Measurements from ENCODE around the gene GABRR3. TPM values are rescaled to one million over a fixed set of nuclear protein-coding genes. Genes with fewer than 3 reads are reported as not detected.

GABRR3 gene
- total RNA-seq, 4 donors from 2014 or later: not detected

DNA sequence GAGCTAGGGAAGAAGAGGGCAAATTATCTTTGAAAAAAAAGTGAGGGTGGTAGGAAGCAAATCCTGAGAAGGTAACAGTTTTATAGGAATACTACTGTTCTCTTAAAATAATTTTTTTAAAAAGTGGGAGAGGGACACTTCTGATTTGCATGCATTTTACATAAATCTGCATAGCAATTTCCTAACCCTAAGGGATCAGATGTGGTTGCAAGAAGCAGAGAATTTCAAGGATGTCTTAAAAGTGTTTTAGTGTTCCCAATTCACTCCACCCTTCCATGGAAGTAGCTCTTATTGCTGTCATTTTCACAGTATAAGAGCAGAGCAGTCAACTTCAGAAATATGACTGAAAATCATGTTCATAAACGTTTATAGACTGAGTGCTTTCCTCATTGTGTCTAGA, 35.1 kb downstream of the GABRR3 start:
- WGBS, 2 donors: 11 to 24% methylated on average over 1 of the region's 1 CpG
- TF ChIP-seq, protein P1, sequence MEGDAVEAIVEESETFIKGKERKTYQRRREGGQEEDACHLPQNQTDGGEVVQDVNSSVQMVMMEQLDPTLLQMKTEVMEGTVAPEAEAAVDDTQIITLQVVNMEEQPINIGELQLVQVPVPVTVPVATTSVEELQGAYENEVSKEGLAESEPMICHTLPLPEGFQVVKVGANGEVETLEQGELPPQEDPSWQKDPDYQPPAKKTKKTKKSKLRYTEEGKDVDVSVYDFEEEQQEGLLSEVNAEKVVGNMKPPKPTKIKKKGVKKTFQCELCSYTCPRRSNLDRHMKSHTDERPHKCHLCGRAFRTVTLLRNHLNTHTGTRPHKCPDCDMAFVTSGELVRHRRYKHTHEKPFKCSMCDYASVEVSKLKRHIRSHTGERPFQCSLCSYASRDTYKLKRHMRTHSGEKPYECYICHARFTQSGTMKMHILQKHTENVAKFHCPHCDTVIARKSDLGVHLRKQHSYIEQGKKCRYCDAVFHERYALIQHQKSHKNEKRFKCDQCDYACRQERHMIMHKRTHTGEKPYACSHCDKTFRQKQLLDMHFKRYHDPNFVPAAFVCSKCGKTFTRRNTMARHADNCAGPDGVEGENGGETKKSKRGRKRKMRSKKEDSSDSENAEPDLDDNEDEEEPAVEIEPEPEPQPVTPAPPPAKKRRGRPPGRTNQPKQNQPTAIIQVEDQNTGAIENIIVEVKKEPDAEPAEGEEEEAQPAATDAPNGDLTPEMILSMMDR (IDR thresholded peaks at IDR 0.05): no peak
- TF ChIP-seq POLR2A (IDR thresholded peaks at IDR 0.05): no peak
- no peaks in the 10 kb centered on the region for H3K9me3 ChIP-seq
- H3K4me1 ChIP-seq: no peaks in the 10 kb centered on the region
- no peak overlapping the region for H3K27ac ChIP-seq
- no peaks in the 10 kb centered on the region for H3K27me3 ChIP-seq
- DNase-seq: no peak
- no peak overlapping the region for H3K4me3 ChIP-seq
- intact Hi-C loops (cut with DNase I): no loop called here
- H3K36me3 ChIP-seq: no peaks in the 10 kb centered on the region

DNA sequence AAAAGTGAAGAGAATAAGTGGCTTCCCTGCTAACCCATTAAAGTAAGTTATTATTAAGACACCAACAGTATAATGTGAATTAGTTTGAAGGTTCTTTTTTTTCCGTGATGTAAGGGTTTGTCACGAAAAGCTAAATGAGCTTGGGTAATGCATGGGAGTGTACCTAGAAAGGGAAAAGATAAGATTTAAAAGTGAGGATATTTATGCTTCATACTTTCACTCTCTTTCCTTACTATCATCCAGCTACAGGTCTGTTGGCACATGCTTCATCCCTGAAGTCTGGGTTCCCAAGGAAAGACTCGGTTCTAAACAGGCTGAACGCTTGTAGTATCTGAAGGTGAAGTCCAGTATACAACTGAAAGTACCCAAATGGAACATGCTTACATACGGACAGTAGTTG, 36.0 kb downstream of the GABRR3 start:
- TF ChIP-seq POLR2A (IDR thresholded peaks at IDR 0.05): no peak
- Histone ChIP-seq H3K4me1 (no peaks in the 10 kb centered on the region), H3K4me3 (no peak overlapping the region), H3K27me3 (no peaks in the 10 kb centered on the region), H3K27ac (no peak overlapping the region), H3K36me3 (no peaks in the 10 kb centered on the region), H3K9me3 (no peaks in the 10 kb centered on the region)
- intact Hi-C loops (cut with DNase I): no loop called here
- WGBS, 2 donors: 87 to 90% methylated on average over 5 of the region's 5 CpGs
- DNase-seq: no peak

DNA sequence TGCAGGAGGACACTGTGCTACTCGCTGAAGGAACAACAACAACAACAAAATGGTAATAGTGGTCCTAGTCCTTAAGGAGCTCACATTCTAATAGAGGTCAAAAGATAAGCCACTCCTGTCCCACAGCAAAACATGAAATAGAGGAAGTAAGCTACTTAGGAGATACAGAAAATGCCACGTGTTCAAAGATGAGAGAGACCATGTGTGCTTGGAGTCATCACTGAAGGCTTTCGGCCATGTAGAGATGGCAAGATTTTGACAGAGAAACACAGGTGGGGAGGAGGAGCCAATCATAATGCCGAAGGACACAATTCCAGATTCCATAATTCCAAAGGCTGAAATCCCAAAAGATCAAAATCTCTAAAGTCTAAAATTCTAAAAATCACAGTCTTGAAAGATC, 38.1 kb downstream of the GABRR3 start:
- H3K4me1 ChIP-seq: no peaks in the 10 kb centered on the region
- no peak overlapping the region for H3K27ac ChIP-seq
- no peak for DNase-seq
- 79 to 87% methylated on average over 4 of the region's 4 CpGs for WGBS, 2 donors
- no peaks in the 10 kb centered on the region for H3K36me3 ChIP-seq
- intact Hi-C loops (cut with DNase I): no loop called here
- TF ChIP-seq, protein P1 (IDR thresholded peaks at IDR 0.05): no peak
- no peak for TF ChIP-seq POLR2A (IDR thresholded peaks at IDR 0.05)
- no peaks in the 10 kb centered on the region for H3K27me3 ChIP-seq
- no peak overlapping the region for H3K4me3 ChIP-seq
- H3K9me3 ChIP-seq: no peaks in the 10 kb centered on the region

DNA sequence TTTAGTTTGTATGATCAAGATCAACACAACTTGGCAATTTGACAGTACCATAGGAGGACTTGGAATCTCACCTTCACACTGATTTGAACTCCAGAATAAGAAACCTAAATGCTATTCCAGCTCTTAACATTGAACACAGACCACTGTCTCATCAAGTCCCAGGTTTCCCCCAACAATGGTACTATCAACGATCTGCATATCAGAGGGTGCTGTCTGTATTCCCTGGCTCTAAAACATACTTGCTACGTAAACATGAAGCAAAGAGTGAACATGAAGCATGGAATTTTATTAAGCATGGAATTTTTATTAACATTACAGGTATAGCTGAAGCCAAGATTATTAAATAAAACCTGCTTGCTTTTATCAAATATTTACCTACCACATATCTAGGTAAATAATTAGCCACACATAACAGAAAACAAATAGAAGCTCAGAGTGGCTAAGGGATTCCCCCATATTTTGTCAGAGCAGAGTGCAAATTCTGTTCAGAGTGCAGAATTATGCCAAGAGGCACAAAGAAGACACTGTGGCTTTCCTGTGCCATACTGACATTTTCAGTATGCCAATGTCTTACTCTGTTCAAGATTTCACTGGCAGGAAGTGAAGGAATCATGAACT, 40.7 kb downstream of the GABRR3 start:
- WGBS, 2 donors: 68 to 71% methylated on average over 2 of the region's 2 CpGs
- intact Hi-C loops (cut with DNase I): no loop called here
- TF ChIP-seq, protein P1 (IDR thresholded peaks at IDR 0.05): no peak
- TF ChIP-seq POLR2A (IDR thresholded peaks at IDR 0.05): no peak

DNA sequence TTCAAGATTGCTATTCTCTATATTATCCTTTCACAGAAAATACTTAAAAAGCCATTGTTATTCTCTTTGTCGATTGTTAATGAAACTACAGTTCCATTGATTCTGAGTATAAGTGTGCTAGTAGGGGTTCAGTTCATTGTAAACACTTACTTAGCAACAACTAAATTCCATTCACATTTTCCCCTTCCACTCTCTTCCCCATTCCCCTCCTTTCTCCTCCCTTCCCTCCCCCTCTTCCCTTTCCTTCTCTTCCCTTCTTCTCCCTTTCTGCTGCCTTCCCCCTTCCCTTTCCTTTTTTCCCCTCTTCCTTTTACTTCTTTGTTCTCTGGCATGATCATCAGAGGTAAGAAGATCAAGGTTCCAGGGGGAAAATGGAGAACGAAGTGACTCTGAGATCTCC, 41.6 kb downstream of the GABRR3 start:
- H3K27me3 ChIP-seq: no peaks in the 10 kb centered on the region
- 70 to 81% methylated on average over 2 of the region's 2 CpGs for WGBS, 2 donors
- no peak overlapping the region for H3K4me3 ChIP-seq
- DNase-seq: no peak
- no peaks in the 10 kb centered on the region for H3K9me3 ChIP-seq
- intact Hi-C loops (cut with DNase I): no loop called here
- TF ChIP-seq POLR2A (IDR thresholded peaks at IDR 0.05): no peak
- TF ChIP-seq, protein P1 (IDR thresholded peaks at IDR 0.05): no peak
- no peak overlapping the region for H3K27ac ChIP-seq
- no peaks in the 10 kb centered on the region for H3K36me3 ChIP-seq
- no peaks in the 10 kb centered on the region for H3K4me1 ChIP-seq

More for the DNA sequence above, 40.7 kb downstream of the GABRR3 start:
- Histone ChIP-seq H3K36me3 (no peaks in the 10 kb centered on the region), H3K4me1 (no peaks in the 10 kb centered on the region), H3K27ac (no peak overlapping the region), H3K4me3 (no peak overlapping the region), H3K27me3 (no peaks in the 10 kb centered on the region), H3K9me3 (no peaks in the 10 kb centered on the region)
- DNase-seq: no peak

Data from esophagus squamous epithelium (tissue), 5 donors.